OCI-LY3 (cell line): ENCODE data around the gene L3HYPDH.

ENCODE experiments used
- EZH2phosphoT487 ChIP-seq: fragments of 200-600 bp; shearing (Covaris generic); IDR thresholded peaks from 2 replicates; pipeline ENCODE4 v1.6.1; 2018; ENCODE audit warnings: antibody characterized with exemption, mixed run types, low read depth
- TF ChIP-seq, protein P1 (sequence below): fragments of 200-600, 300-600 bp; sonication (generic); IDR thresholded peaks from 2 replicates; pipeline ENCODE4 v1.5.1; 2014; ENCODE audit warnings: antibody characterized with exemption, low read length, low read depth

DNA sequence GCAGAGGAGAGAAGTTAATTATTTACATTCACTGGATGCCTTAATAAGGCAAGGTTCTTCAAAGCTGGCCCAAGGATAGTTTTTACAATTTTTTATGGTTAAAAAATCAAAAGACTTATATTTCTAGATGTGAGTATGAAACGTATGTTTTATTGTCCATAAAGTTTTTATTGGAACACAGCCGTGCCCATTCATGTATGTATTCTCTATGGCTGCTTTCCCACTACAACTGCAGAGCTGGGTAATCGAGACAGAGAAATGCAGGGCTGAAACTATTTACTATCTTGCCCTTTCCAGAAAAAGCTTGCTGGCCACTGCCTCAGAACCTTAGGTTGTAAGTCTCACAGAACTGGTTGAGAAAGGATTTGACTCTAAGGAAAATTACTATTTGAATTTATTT is 16.5 kb upstream of the L3HYPDH start:
- TF ChIP-seq, protein P1, sequence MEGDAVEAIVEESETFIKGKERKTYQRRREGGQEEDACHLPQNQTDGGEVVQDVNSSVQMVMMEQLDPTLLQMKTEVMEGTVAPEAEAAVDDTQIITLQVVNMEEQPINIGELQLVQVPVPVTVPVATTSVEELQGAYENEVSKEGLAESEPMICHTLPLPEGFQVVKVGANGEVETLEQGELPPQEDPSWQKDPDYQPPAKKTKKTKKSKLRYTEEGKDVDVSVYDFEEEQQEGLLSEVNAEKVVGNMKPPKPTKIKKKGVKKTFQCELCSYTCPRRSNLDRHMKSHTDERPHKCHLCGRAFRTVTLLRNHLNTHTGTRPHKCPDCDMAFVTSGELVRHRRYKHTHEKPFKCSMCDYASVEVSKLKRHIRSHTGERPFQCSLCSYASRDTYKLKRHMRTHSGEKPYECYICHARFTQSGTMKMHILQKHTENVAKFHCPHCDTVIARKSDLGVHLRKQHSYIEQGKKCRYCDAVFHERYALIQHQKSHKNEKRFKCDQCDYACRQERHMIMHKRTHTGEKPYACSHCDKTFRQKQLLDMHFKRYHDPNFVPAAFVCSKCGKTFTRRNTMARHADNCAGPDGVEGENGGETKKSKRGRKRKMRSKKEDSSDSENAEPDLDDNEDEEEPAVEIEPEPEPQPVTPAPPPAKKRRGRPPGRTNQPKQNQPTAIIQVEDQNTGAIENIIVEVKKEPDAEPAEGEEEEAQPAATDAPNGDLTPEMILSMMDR = no peak
- no peak for TF ChIP-seq EZH2phosphoT487
